ENCODE results near the gene DHRS4L2. TPM values are rescaled to one million over a fixed set of nuclear protein-coding genes. Genes with fewer than 3 reads are reported as not detected.

DHRS4L2 gene
- total and polyA plus RNA-seq, 2 donors (not counting 3 experiments of a cell fraction or from before 2014, with no cell fraction given), result 18.2 to 18.5 TPM

DNA sequence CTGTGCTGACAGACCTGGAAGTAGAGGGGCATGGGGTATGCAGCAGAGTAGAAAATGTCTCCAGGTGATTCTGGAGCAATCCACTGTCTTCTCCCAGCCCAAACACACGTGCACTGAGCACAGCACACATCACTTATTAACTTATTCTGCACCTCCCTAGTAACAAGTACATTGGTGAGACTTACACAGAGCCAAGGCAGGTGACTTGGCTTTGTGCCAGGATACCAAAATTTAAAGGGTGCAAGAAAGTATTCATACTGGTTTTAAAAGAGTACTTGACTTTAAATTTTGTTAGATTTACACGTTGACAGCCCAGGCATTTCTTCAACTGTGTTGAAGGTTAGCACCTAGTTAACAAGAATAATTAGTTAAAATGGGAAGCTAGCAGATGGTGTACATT is 52.0 kb downstream of the DHRS4L2 start:
- no peak overlapping the region for H3K4me3 ChIP-seq (replicated peaks in 1 of 3; ENCODE audit: insufficient read depth in 1 of 3, low read depth in 1 of 3, low read length in 3 of 3)
- no peaks in the 10 kb centered on the region for H3K79me2 ChIP-seq (ENCODE audit: control insufficient read depth, insufficient read depth, low read length)
- no peaks in the 10 kb centered on the region for H3K9me3 ChIP-seq (replicated peaks; ENCODE audit: control insufficient read depth, insufficient read depth, low read length)
- BruUV-seq (replicated peaks), result no TSS peak
- H2AFZ ChIP-seq (ENCODE audit: low read depth, low read length), result no peak overlapping the region
- intact Hi-C loops (cut with micrococcal nuclease) (no loop called here), dilution Hi-C loops (cut with MboI; ENCODE audit: extremely low pct_ligation_motif_present, low sequenced_read_pairs) (no loop called here)
- no peak for DNase-seq (ENCODE audit: low read depth, low spot score)
- ChIA-PET POLR2A (no interaction called here), CTCF (interaction anchor here (1.1 kb wide), 1 partner anchor 13 kb away, joined by 3 read pairs; no protein-coding TSS in a partner anchor)
- no peak overlapping the region for H3K9ac ChIP-seq (replicated peaks; ENCODE audit: extremely low read depth, insufficient read depth, low read length)
- no peak for TF ChIP-seq POLR2A (IDR thresholded peaks at IDR 0.05; ENCODE audit: low read depth, low read length)
- TF ChIP-seq EZH2 (IDR thresholded peaks at IDR 0.05; ENCODE audit: borderline replicate concordance, low read depth, low read length, severe bottlenecking), result no peak
- TF ChIP-seq GATA2 (IDR thresholded peaks at IDR 0.05; ENCODE audit: insufficient read depth, insufficient read length, low read depth, low read length), result no peak
- TF ChIP-seq, protein P1, sequence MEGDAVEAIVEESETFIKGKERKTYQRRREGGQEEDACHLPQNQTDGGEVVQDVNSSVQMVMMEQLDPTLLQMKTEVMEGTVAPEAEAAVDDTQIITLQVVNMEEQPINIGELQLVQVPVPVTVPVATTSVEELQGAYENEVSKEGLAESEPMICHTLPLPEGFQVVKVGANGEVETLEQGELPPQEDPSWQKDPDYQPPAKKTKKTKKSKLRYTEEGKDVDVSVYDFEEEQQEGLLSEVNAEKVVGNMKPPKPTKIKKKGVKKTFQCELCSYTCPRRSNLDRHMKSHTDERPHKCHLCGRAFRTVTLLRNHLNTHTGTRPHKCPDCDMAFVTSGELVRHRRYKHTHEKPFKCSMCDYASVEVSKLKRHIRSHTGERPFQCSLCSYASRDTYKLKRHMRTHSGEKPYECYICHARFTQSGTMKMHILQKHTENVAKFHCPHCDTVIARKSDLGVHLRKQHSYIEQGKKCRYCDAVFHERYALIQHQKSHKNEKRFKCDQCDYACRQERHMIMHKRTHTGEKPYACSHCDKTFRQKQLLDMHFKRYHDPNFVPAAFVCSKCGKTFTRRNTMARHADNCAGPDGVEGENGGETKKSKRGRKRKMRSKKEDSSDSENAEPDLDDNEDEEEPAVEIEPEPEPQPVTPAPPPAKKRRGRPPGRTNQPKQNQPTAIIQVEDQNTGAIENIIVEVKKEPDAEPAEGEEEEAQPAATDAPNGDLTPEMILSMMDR (IDR thresholded peaks at IDR 0.05; ENCODE audit: extremely low read depth in 1 of 2, insufficient read depth in 1 of 2, low read depth in 1 of 2, low read length in 2 of 2), result no peak
- TF ChIP-seq, protein P2, sequence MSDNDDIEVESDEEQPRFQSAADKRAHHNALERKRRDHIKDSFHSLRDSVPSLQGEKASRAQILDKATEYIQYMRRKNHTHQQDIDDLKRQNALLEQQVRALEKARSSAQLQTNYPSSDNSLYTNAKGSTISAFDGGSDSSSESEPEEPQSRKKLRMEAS (IDR thresholded peaks at IDR 0.05; ENCODE audit: insufficient read depth, insufficient read length), result no peak
- no peak for TF ChIP-seq FOS (IDR thresholded peaks at IDR 0.05; ENCODE audit: borderline replicate concordance, insufficient read depth, low read length)
- TF ChIP-seq MYC (IDR thresholded peaks at IDR 0.05; ENCODE audit: low read depth, low read length), result no peak
- TF ChIP-seq JUN (IDR thresholded peaks at IDR 0.05; ENCODE audit: borderline replicate concordance, insufficient read depth, insufficient read length, low read depth), result no peak
- TF ChIP-seq POLR2AphosphoS5 (IDR thresholded peaks at IDR 0.05; ENCODE audit: insufficient read depth, low read depth, low read length), result no peak
- FAIRE-seq, result no peak
- no peaks in the 10 kb centered on the region for H4K20me1 ChIP-seq (replicated peaks; ENCODE audit: control insufficient read depth, extremely low read depth, insufficient read depth, low read length)
- H3K27me3 ChIP-seq (ENCODE audit: control insufficient read depth in 2 of 2, insufficient read depth in 2 of 2, low read length in 2 of 2), result peaks cover 0 to 2% of the 10 kb centered on the region in 2 experiments
- no peaks in the 10 kb centered on the region for H3K9me1 ChIP-seq (replicated peaks; ENCODE audit: control insufficient read depth, extremely low read depth, insufficient read depth, low read length)
- H3K27ac ChIP-seq (ENCODE audit: insufficient read depth, low read depth, low read length), result no peak overlapping the region
- H3K4me1 ChIP-seq (ENCODE audit: control insufficient read depth, extremely low read depth, insufficient read depth, low read length), result no peaks in the 10 kb centered on the region
- no peaks in the 10 kb centered on the region for H3K36me3 ChIP-seq (ENCODE audit: control insufficient read depth in 2 of 2, extremely low read depth in 1 of 2, insufficient read depth in 2 of 2, low read length in 2 of 2)
- no peak overlapping the region for H3K4me2 ChIP-seq (ENCODE audit: insufficient read depth, low read length)
